ENCODE results near the gene PIKFYVE. TPM values are rescaled to one million over a fixed set of nuclear protein-coding genes. Genes with fewer than 3 reads are reported as not detected.

PIKFYVE gene
- total and polyA plus RNA-seq, 3 donors from 2014 or later, result 29.0 to 55.0 (median 50.0) TPM

DNA sequence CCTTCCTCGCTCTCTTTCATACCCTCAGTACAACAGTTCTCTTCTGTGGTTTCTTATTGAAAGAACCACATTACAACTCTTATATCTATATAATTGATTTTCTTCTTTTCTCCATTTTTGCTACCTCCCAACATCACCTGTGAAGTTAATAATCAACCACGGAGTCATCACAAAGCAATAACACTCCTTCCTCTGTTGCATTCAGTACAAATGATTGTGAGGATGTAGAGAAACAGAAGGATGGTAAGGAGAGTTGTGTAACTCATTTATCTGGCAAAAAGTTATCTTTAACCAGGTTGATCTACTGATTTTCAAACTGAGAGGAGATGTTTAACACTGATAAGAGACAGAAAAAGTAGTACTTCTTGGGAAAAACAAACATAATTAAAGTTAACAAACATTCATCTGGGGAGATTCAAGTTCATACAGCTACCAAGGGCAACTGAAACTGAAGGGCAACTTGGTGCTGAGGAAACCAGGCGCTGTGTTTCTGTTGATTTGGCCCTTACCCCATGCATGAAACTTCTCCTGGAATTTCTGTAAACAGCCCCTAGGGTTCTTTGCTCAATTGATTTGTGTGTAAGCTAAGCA lies 25.3 kb upstream of the PIKFYVE start:
- H3K27me3 ChIP-seq, result no peaks in the 10 kb centered on the region
- H3K9me3 ChIP-seq, result no peaks in the 10 kb centered on the region
- H3K4me3 ChIP-seq, result no peak overlapping the region
- H3K4me1 ChIP-seq, result no peaks in the 10 kb centered on the region
- TF ChIP-seq, protein P1, sequence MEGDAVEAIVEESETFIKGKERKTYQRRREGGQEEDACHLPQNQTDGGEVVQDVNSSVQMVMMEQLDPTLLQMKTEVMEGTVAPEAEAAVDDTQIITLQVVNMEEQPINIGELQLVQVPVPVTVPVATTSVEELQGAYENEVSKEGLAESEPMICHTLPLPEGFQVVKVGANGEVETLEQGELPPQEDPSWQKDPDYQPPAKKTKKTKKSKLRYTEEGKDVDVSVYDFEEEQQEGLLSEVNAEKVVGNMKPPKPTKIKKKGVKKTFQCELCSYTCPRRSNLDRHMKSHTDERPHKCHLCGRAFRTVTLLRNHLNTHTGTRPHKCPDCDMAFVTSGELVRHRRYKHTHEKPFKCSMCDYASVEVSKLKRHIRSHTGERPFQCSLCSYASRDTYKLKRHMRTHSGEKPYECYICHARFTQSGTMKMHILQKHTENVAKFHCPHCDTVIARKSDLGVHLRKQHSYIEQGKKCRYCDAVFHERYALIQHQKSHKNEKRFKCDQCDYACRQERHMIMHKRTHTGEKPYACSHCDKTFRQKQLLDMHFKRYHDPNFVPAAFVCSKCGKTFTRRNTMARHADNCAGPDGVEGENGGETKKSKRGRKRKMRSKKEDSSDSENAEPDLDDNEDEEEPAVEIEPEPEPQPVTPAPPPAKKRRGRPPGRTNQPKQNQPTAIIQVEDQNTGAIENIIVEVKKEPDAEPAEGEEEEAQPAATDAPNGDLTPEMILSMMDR (IDR thresholded peaks at IDR 0.05), result no peak
- 97 to 98% methylated on average over 3 of the region's 3 CpGs for whole genome bisulfite sequencing, 2 donors
- no peak for DNase-seq
- H3K27ac ChIP-seq, result no peak overlapping the region
- intact Hi-C loops (cut with DNase I; ENCODE audit: low total_unique reads), result no loop called here
- H3K36me3 ChIP-seq (ENCODE audit: low read depth, missing control alignments), result no peaks in the 10 kb centered on the region

DNA sequence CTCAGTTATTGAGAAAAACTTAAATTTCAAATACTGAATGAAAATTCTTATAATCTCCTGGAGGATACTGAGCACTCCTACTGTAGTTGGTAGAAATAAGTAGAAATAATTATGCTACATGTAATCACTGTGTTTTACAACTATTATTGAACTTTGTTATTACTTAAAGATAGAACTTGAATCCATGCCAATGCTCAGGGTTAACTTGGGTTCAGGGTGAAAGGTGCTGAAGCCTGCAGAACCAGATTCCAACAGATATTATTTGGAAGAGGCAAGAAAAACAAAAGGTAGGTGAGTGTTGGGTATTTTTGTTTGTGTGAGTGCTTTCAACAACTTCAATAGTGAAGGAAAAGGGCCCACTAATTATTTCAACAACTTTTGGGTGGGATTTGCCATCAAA lies 21.6 kb upstream of the PIKFYVE start:
- no peak for DNase-seq
- TF ChIP-seq, protein P1 (IDR thresholded peaks at IDR 0.05), result no peak
- no peak for TF ChIP-seq POLR2A (IDR thresholded peaks at IDR 0.05)
- Histone ChIP-seq H3K27me3 (no peaks in the 10 kb centered on the region), H3K4me1 (peaks cover 2% of the 10 kb centered on the region), H3K4me3 (no peak overlapping the region), H3K36me3 (ENCODE audit: low read depth, missing control alignments) (no peaks in the 10 kb centered on the region), H3K9me3 (no peaks in the 10 kb centered on the region), H3K27ac (no peak overlapping the region)
- intact Hi-C loops (cut with DNase I; ENCODE audit: low total_unique reads), result no loop called here

DNA sequence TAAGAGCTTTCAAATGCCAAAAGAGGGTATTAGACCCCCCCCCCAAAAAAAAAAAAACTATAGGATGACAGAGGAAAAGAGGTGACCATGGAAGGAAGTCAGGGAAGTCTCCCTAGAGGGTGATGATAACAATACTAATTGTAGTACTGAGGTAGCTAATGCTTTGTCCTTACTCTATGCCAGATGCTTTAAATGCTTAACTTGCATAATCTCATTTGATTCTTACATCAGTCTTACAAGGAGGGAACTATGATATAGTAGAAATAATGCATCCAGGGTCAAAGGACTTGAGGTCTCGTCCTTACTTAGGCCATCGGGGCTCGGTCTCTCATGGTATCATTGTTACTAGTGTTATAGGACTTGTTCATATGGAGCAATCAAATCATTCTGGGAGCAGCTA lies 20.3 kb upstream of the PIKFYVE start:
- DNase-seq, result no peak
- H3K27me3 ChIP-seq, result no peaks in the 10 kb centered on the region
- H3K4me1 ChIP-seq, result peaks cover 2% of the 10 kb centered on the region
- WGBS, 2 donors, result 91 to 99% methylated on average over 3 of the region's 3 CpGs
- no peak for TF ChIP-seq POLR2A (IDR thresholded peaks at IDR 0.05)
- TF ChIP-seq, protein P1 (IDR thresholded peaks at IDR 0.05), result no peak
- H3K36me3 ChIP-seq (ENCODE audit: low read depth, missing control alignments), result no peaks in the 10 kb centered on the region
- intact Hi-C loops (cut with DNase I; ENCODE audit: low total_unique reads), result no loop called here
- H3K4me3 ChIP-seq, result no peak overlapping the region
- H3K27ac ChIP-seq, result no peak overlapping the region
- H3K9me3 ChIP-seq, result no peaks in the 10 kb centered on the region

DNA sequence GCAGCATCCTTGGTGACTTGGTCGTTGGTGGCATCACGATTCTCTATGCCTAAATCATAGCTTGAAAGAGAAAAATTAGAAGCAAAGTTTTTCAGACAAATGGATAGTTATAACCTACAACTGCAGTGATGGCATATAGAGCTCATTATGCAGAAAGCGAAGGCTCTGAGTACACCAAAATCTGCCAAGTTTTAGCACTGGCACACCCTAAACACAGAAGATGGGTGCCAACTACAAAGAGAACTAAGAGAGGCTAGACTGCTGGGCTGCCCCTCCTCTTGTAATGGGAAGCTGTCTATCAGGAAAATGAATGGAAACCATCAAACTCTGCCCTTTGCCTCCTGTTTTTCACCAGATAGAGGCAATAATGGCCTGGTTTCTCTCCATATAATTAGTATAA lies 17.5 kb upstream of the PIKFYVE start:
- Histone ChIP-seq H3K4me1 (peaks cover 19% of the 10 kb centered on the region), H3K4me3 (no peak overlapping the region), H3K36me3 (ENCODE audit: low read depth, missing control alignments) (no peaks in the 10 kb centered on the region), H3K27me3 (no peaks in the 10 kb centered on the region), H3K9me3 (no peaks in the 10 kb centered on the region), H3K27ac (no peak overlapping the region)
- TF ChIP-seq, protein P1 (IDR thresholded peaks at IDR 0.05), result no peak
- TF ChIP-seq POLR2A (IDR thresholded peaks at IDR 0.05), result no peak
- 86 to 90% methylated on average over 3 of the region's 3 CpGs for WGBS, 2 donors
- DNase-seq, result no peak
- intact Hi-C loops (cut with DNase I; ENCODE audit: low total_unique reads), result no loop called here

- peaks cover 22% of the 10 kb centered on the region for H3K4me1 ChIP-seq
- WGBS, 2 donors, result 96 to 100% methylated on average over 2 of the region's 2 CpGs
- DNase-seq, result no peak
- intact Hi-C loops (cut with DNase I; ENCODE audit: low total_unique reads), result no loop called here
- no peak overlapping the region for H3K4me3 ChIP-seq
- TF ChIP-seq, protein P1 (IDR thresholded peaks at IDR 0.05), result no peak
- no peak for TF ChIP-seq POLR2A (IDR thresholded peaks at IDR 0.05)
- H3K27ac ChIP-seq, result no peak overlapping the region
- no peaks in the 10 kb centered on the region for H3K36me3 ChIP-seq (ENCODE audit: low read depth, missing control alignments)
- no peaks in the 10 kb centered on the region for H3K9me3 ChIP-seq
- no peaks in the 10 kb centered on the region for H3K27me3 ChIP-seq
These were observed 16.8 kb upstream of the PIKFYVE start for GRCh38 chr2:208249296-208249695.
